ENCODE data around the gene NCAPD2.

NCAPD2 gene

DNA sequence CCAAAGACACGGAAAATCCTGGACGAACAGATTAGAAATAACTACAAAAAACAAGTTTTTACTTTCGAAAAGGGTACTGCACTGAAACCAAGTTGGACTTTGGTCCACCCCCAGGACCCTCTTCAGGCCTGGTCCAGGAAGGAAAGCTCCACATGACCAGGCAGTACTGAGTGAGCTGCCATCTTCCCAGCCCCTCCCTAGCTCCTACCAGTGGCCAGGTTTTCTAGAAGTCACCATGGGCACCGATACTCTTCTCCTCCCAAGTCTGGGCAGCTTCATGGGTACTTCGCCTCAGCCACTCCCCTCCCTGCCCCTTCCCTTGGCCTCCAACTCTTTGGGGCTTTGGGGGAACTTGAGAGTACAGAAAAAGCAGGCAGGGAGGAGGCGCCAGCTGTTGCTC lies 30.0 kb upstream of the NCAPD2 start:
- no peak for TF ChIP-seq SPI1 (IDR thresholded peaks at IDR 0.05; ENCODE audit: borderline replicate concordance, low read depth)
- TF ChIP-seq, protein P1, sequence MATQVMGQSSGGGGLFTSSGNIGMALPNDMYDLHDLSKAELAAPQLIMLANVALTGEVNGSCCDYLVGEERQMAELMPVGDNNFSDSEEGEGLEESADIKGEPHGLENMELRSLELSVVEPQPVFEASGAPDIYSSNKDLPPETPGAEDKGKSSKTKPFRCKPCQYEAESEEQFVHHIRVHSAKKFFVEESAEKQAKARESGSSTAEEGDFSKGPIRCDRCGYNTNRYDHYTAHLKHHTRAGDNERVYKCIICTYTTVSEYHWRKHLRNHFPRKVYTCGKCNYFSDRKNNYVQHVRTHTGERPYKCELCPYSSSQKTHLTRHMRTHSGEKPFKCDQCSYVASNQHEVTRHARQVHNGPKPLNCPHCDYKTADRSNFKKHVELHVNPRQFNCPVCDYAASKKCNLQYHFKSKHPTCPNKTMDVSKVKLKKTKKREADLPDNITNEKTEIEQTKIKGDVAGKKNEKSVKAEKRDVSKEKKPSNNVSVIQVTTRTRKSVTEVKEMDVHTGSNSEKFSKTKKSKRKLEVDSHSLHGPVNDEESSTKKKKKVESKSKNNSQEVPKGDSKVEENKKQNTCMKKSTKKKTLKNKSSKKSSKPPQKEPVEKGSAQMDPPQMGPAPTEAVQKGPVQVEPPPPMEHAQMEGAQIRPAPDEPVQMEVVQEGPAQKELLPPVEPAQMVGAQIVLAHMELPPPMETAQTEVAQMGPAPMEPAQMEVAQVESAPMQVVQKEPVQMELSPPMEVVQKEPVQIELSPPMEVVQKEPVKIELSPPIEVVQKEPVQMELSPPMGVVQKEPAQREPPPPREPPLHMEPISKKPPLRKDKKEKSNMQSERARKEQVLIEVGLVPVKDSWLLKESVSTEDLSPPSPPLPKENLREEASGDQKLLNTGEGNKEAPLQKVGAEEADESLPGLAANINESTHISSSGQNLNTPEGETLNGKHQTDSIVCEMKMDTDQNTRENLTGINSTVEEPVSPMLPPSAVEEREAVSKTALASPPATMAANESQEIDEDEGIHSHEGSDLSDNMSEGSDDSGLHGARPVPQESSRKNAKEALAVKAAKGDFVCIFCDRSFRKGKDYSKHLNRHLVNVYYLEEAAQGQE (IDR thresholded peaks at IDR 0.05; ENCODE audit: insufficient replicate concordance, low read depth) = no peak
- TF ChIP-seq GABPA (IDR thresholded peaks at IDR 0.05; ENCODE audit: low read depth) = no peak
- TF ChIP-seq, protein P2, sequence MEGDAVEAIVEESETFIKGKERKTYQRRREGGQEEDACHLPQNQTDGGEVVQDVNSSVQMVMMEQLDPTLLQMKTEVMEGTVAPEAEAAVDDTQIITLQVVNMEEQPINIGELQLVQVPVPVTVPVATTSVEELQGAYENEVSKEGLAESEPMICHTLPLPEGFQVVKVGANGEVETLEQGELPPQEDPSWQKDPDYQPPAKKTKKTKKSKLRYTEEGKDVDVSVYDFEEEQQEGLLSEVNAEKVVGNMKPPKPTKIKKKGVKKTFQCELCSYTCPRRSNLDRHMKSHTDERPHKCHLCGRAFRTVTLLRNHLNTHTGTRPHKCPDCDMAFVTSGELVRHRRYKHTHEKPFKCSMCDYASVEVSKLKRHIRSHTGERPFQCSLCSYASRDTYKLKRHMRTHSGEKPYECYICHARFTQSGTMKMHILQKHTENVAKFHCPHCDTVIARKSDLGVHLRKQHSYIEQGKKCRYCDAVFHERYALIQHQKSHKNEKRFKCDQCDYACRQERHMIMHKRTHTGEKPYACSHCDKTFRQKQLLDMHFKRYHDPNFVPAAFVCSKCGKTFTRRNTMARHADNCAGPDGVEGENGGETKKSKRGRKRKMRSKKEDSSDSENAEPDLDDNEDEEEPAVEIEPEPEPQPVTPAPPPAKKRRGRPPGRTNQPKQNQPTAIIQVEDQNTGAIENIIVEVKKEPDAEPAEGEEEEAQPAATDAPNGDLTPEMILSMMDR (IDR thresholded peaks at IDR 0.05; ENCODE audit: insufficient read depth, low read length) = no peak
- TF ChIP-seq POLR2AphosphoS5 (IDR thresholded peaks at IDR 0.05; ENCODE audit: low read depth) = no peak
- Histone ChIP-seq H3K27me3 (ENCODE audit: insufficient read depth, poor library complexity, severe bottlenecking) (no peaks in the 10 kb centered on the region), H3K27ac (replicated peaks) (peak overlapping the region; percentile 87), H3K4me3 (replicated peaks; ENCODE audit: insufficient read depth, low read length) (no peak overlapping the region)
- no peak for DNase-seq (ENCODE audit: low read depth in 1 of 2, low spot score in 1 of 2)

DNA sequence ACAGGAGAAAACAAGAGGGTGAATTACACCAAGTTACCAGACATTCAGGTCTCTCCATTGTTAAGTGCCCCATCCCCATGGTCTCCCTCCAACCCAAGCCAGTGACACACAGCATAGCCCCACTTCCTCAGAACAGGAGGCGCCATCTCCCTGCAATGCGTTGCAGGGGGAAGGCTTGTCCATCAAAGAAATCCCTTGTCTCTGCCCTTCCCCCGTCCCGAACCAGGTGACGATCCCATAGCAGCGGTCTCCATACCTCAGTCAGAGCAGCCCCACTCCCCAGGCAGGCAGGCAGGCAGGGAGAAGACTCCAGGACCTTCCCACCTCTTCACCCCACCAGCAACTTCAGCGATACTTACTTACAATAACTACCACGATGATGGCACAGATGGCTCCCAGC lies 29.4 kb upstream of the NCAPD2 start:
- H3K4me3 ChIP-seq (replicated peaks; ENCODE audit: insufficient read depth, low read length) = no peak overlapping the region
- no peaks in the 10 kb centered on the region for H3K27me3 ChIP-seq (ENCODE audit: insufficient read depth, poor library complexity, severe bottlenecking)
- no peak for DNase-seq (ENCODE audit: low read depth in 1 of 2, low spot score in 1 of 2)
- H3K27ac ChIP-seq (replicated peaks) = peak overlapping the region; percentile 87
- TF ChIP-seq SPI1 (IDR thresholded peaks at IDR 0.05; ENCODE audit: borderline replicate concordance, low read depth) (no peak), GABPA (IDR thresholded peaks at IDR 0.05; ENCODE audit: low read depth) (no peak), POLR2AphosphoS5 (IDR thresholded peaks at IDR 0.05; ENCODE audit: low read depth) (no peak)
- TF ChIP-seq, protein P2 (IDR thresholded peaks at IDR 0.05; ENCODE audit: insufficient read depth, low read length) = no peak
- TF ChIP-seq, protein P1 (IDR thresholded peaks at IDR 0.05; ENCODE audit: insufficient replicate concordance, low read depth) = no peak

DNA sequence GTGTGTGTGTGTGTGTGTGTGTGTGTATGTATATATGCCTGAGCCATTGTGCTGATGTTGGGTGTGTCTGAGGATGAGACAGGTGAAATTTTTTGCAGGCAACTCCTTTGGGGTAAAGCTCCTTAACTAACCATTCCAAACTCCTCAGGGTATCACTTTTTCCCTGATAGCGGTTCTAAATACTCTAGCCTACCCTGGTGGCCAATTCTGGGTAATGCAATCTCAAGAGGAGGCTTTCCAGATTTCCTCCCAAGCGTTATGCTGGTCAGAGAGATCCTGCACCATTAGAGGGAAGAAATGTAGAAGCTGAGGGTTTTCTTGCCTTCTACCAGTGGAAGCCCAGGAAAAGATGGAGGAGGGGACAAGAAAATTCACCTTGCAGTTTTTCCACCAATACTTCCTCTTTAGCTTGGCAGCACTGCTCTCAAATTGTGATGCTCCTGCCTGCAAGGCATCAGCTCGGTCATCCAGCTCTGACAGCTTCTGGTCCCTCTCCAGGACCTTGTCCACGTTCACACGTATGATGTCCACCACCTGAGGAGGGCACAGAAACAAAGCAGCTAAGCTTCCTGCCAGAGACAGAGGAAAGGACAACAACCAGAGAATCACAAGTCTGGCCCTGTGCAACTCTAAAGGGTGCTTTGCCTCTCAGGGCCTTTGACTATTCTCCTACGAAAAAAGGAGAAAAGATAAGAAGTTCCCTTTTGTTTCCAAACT lies 28.3 kb upstream of the NCAPD2 start:
- no peaks in the 10 kb centered on the region for H3K27me3 ChIP-seq (ENCODE audit: insufficient read depth, poor library complexity, severe bottlenecking)
- H3K27ac ChIP-seq (replicated peaks) = no peak overlapping the region
- no peak for TF ChIP-seq POLR2AphosphoS5 (IDR thresholded peaks at IDR 0.05; ENCODE audit: low read depth)
- peak; percentile 15; the same call in 1 of the 2 replicates for TF ChIP-seq SPI1 (IDR thresholded peaks at IDR 0.05; ENCODE audit: borderline replicate concordance, low read depth)
- TF ChIP-seq, protein P2 (IDR thresholded peaks at IDR 0.05; ENCODE audit: insufficient read depth, low read length) = peak; percentile 91
- no peak overlapping the region for H3K4me3 ChIP-seq (replicated peaks; ENCODE audit: insufficient read depth, low read length)
- DNase-seq (ENCODE audit: low read depth in 1 of 2, low spot score in 1 of 2) = peak in 1 of 2 experiments; percentile 58

Measured in HL-60 (cell line).